Stimulated activated CD8-positive, alpha-beta memory T cell treated with anti-CD3 and anti-CD28 coated beads, Interleukin-15, amount 100 ng/mL, for 1 hour (primary cell): ENCODE results near the gene IFT22.
"Not testable (repeated sequence)": the region's sequence is repeated elsewhere in the genome, so short reads cannot be mapped to it uniquely, and the experiment has no call there.

Experiments used
- DNase-seq: peaks from one replicate; pipeline ENCODE4 v3.0.0-alpha.2; 2020; ENCODE audit warnings: low read depth

IFT22 gene

DNA sequence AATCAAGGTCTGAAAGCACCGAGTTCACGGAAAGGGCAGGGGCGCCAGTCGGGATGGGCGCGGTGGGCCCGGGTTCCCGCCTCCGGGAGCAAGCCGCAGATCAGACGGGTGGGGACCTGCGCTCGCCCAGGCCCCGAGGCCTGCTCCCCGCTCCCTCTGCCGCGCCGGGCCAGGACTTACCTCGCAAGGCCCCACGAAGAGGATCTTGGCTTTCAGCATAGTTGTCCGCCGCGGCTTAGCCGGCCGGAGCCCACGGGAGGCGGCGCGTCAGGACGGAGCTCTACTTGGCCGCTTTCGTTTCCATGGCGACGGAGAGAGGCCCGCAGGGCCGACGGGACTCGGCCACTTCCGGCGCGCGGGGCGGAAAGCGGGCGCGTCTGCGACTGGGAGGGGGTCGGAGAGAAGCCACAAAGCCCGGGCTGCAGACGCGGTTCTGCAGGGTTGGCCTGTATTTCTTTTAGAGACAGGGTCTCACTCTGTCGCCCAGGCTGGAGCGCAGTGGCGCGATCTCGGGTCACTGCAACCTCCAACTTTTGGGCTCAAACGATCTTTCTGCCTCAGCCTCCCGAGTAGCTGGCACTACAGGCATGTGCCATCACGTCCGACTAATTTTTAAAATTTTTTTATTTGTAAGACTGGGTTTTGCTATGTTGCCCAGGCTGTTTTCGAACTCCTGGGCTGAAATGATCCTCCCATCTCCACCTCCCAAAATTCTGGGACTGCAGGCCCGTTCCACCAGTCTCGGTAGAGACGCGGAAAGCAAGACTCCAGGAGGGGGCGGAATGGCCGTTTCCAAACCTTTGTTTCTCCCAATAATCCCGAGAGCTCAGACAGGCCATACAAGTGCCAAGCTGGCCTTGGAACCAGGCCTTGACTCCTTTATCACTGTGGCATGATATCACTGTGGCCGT lies at the start of gene IFT22:
IFT22 (minus strand) TSS at position 322 of the 911 bp plus-strand sequence; CDS start at position 219, 103 bp downstream.
- peak; percentile 68 for DNase-seq

DNA sequence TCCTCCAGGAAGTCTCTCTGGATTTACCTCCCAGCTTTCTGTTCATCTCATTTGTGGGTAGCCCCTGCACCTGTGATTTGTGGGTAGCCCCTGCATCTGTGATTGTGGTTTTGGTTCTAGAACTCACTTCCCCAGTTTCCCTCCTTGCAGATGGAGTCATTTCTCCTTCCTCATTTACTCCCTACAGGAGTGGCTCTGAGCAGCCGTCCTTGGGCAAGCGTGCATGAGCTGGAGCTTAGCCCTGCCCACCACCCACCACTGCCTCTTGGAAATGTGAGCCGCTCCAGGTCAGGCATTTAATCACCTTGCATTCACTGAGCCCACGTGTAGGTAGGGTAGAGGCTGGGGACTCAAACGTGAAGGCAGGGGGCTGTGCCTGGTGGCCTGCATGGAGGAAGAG lies 49.2 kb upstream of the IFT22 start:
- no peak for DNase-seq

DNA sequence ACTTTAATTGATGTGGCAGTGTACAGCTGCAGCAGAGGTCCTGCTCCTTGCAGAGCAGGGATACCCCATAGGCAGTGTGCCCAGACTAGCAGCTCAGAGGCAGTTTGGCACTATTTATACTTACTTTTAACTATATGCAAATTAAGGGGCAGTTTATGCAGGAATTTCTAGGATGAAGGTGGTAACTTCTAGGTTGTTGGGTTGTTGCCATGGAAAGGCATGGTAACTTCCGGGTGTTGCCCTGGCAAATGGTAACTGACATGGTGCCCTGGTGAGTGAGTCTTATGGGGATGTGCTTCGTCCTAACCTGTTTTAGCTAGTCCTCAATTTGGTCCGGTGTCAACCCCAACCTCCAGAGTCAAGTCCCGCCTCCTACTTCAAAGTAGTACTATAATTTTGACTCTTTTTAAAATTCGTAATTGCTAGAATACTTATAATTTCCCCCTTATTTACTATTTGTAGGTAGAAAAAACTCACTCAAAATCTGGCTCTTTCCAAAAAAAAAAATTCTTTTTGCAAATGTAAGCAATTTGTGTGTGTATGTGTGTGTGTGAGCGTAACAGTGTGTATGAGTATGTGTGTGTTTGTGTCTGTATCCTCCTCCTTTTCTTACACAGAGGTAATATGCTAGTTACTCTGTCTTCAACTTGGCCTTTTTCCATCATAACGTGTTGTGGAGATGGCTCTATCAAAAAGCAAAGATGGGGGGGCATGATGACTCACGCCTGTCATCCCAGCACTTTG lies 47.0 kb upstream of the IFT22 start:
- DNase-seq = no peak

DNA sequence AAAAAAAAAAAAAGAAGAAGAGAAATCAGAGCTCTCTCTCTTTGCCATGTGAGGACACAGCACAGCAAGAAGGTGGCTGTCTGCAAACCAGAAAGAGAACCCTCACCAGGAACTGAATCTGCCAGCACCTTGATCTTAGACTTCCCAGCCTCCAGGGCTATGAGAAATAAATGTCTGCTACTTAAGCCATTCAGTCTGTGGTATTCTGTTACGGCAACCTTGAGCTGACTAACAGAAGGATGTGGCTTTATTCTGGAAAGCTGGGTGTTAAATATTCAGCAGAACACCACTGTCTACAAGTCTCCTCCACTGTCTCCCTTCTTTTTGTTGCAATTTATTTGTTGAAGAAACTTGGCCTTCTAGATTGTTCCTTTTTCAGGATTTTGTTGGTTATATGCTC lies 46.1 kb upstream of the IFT22 start:
- no peak for DNase-seq

DNA sequence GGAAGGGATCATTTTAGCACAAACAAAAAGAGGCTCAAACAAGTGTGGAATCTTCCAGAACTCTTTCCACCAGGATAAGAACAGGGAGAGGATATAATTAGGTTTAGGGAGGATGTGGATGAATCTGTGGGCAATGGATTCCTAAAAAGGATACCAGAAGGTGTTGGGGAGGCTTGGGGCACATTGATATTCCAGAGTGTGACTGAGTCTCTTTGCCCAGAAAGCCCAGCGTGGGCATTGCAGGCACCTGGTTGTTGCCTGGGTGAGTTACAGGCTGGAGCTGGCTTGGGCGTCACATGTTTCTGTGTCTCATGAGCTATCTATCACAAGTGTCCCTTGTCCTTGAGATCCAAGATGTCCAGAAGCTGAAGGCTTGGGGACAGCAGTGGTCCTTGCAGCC lies 44.3 kb upstream of the IFT22 start:
- no peak for DNase-seq

DNA sequence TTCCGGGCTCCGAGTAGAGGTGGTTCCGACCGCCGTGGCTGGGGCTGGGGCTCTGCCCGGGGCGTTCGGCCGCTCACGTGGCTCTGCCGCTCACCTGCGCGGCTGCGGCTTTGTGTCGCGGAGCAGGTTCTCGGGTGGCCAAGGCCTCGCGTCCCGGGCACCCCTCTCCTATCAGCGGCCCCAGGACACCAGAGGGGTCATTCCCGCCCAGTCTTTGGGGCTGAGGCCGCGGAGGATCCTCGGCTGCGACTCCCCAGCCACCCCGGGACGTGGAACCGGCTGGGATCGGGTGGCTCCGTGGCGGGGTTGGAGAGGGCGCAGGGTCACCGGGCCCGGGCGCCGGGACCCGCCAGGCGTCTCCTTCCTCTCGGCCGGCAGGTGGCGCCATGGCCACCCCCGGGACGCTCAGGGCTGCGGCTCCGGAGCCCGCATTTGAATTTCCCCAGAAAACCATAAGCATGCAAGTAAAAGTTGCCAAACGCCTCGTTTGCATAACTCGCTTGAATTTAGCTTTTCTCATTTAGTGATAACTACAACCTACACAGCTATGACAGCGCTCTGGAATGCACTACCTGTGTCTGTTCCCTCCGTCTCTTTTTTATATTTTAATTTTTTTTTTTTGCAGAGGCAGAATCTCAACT lies 42.2 kb upstream of the IFT22 start:
- DNase-seq = peak; percentile 35

DNA sequence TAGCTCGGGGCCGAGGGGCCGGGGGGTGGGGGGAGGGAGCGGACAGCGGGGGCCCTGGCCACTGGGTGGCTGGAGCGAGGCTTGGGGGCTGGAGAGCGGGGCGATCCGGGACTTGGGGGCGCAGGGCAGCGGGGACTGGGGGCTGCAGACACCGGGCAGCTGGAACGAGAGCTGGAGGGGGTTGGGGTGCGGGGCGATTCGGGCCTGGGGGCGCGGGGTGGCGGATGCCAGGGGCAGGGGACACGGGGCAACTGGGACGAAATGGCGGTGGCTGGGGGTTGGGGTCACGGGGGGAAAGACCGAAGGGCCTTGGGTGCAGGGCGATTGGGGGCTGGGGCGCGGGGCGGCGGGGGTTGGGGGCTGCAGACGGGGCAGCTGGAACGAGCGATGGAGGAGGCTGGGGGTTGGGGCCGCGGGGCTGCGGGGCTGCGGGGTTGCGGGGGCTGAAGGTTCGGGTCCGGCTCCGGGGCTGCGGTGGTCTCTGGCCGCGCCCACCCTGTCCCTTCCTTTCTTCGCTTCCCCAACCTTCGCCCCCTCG lies 41.7 kb upstream of the IFT22 start:
- no peak for DNase-seq

DNA sequence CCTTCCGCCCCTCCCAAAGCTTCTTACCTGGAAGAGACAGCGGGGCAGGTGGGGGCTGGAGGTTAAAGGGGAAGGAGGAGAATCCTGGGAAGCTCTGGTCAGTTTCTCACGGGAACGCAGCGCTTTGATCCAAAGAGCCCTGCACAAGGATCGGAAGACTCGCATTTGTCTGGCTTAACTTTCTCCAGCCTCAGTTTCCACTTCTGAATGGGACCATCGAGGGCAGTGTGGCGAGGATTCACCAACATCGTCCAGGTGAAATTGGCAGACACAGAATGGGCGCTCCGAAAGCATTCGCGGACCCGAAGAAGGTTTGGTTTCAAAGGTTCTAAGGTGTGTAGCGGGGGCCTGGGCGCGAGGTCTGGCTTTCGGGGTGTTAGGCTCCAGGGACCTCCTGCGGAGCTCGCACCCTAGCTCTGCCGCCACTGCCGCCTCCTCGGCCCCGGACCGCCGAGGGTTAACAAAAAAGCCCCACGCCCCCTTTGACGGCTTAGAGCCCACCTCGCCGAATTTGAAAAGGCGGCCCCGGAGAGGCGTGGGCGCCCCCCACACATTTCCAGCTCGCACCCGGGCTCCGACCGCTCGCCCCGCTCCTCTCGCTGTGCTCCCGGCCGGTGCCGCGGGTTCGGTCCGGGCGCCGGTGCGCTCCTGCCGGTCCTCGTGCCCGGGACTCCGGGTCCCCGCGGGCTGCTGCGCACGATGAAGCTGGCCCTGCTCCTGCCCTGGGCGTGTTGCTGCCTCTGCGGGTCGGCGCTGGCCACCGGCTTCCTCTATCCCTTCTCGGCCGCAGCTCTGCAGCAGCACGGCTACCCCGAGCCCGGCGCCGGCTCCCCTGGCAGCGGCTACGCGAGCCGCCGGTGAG lies 41.0 kb upstream of the IFT22 start, which contains the start of gene COL26A1:
COL26A1 (plus strand) TSS at position 542 of the 862 bp plus-strand sequence; CDS start at position 700, 158 bp downstream.
- no peak for DNase-seq

DNA sequence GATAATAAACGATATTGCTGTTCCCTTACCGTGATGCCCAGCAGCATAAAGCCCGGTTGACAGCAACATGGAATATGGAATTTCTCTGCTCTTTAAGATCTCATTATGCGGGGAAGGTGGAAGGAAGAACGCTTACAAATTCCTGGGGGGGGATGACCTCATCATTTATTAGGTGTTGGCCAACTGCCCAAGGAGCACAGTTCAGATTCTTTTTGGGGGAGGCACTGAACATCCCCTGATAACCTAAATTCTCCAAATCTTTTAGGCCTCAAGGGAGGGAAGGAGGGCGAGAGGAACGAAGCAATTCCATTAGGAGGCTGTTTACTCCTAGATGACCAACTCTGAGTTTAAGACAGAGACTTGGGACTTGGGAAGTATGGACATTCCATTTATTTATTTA lies 35.8 kb upstream of the IFT22 start:
- DNase-seq = no peak

DNA sequence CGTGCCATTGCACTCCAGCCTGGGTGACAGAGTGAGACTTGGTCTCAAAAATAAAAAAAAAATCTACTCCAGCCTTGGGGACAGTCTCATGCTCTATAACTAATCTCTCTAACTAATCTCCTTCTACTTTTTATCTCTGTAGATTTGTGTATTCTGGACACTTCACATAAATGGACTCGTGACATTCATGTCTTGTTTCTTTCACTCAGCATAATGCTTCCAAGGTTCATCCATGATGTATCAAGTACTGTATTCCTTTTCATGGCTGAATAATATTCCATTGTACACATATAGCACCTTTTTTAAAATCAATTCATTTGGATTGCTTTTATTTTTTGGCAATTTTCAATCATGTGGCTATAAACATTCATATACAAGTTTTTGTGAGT lies 31.3 kb upstream of the IFT22 start:
- no peak for DNase-seq

DNA sequence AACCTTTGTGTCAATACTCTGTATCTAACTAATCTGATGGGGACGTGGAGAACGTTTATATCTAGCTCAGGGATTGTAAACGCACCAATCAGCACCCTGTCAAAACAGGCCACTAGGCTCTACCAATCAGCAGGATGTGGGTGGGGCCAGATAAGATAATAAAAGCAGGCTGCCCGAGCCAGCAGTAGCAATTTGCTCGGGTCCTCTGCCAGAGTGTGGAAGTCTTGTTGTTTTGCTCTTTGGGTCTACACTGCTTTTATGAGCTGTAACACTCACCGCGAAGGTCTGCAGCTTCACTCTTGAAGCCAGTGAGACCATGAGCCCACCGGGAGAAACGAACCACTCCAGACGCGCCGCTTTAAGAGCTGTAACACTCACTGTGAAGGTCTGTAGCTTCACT lies 27.7 kb upstream of the IFT22 start:
- DNase-seq = not testable (repeated sequence)

DNA sequence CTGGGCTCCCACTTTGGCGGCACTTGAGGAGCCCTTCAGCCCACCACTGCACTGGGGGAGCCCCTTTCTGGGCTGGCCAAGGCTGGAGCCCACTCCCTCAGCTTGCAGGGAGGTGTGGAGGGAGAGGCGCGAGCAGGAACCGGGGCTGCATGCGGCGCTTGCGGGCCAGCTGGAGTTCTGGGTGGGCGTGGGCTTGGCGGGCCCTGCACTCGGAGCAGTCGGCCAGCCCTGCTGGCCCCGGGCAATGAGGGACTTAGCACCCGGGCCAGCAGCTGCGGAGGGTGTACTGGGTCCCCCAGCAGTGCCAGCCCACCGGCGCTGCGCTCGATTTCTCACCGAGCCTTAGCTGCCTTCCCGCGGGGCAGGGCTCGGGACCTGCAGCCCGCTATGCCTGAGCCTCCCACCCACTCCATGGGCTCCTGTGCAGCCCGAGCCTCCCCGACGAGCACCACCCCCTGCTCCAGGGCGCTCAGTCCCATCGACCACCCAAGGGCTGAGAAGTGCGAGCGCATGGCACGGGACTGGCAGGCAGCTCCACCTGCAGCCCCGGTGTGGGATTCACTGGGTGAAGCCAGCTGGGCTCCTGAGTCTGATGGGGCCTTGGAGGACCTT lies 26.9 kb upstream of the IFT22 start:
- not testable (repeated sequence) for DNase-seq

DNA sequence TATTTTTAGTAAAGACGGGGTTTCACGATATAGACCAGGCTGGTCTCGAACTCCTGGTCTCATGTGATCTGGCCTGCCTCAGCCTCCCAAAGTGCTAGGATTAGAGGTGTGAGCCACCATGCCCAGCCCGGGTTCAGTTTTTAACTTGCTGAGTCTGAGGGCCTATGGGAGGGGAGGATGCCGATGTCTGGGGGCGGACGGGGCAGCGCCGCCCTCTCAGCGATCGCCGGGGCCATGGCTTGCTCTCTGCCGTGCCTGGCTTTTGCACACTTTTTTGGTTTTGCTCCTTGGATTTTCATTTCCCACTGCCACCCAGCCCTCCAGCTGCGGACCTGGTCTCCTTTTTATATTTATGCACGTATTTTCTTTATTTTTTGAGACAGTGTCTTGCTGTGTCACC lies 25.9 kb upstream of the IFT22 start:
- DNase-seq = no peak

DNA sequence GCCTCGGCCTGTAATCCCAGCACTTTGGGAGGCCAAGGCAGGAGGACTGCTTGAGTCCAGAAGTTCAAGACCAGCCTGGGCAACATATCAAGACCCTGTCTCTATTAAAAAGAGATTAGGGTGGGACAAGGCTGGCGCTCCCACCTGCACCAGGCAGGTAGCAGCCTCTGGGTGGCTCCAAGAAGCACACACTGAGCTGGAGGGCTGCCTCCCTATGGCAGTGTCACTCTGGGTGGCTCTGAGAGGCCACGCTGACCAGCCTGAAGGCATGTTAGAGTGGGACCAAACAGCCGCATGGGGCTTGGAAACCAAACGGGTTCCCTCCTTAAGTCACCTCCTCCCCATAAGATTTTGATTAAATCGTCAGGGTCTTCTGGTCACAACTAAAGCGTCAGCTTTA lies 21.3 kb upstream of the IFT22 start:
- no peak for DNase-seq

DNA sequence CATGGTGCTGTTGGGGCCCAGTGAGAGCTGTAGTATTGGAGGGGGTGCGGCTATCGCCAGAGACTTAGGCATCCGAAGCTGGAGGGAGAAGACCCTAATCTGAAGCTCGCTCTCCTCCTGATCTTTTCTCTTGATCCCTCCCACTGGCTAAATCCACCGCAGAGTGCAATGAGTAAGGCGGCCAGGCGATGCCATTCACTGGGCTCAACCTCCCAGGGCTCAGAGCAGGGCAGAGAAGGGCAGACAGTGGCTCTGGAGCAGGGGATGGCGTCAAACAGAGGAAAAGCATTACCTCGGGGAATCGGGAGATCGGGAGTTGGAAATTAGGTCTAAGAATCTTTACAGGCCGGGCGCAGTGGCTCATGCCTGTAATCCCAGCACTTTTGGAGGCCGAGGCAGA lies 18.8 kb upstream of the IFT22 start:
- DNase-seq = no peak

DNA sequence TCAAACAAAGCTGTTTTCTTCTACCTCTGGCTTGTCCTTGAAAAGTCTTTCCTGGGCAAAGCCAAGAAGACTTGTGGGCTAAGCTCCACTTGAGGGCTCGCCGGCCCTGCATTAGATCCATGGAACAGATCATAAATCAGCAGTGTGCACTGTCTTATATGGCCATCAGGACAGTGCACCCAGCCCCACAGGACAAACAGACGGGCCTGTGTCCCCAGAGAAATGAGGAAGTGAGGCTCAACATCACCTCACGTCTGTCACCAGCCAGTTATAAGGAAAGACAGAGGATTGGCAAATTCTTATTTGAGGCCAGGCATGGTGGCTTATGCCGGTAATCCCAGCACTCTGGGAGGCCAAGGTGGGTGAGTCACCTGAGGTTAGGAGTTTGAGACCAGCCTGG lies 12.3 kb upstream of the IFT22 start:
- DNase-seq = no peak

DNA sequence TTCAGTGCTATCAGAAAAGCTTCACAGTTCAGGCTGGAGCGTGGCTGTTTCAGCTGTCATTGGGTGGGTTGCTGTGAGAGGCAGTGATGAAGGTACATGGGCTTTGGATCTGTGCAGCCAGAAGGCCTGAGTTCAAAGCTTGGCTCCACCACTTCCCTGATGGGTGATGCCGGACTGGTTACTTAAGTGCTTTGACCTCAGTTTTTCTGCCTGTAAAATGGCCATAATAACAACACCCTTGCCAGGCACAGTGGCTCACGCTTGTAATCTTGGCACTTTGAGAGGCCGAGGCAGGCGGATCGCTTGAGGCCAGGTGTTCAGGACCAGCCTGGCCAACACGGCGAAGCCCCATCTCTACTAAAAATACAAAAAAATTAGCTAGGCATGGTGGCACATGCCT lies 10.4 kb upstream of the IFT22 start:
- DNase-seq = no peak

DNA sequence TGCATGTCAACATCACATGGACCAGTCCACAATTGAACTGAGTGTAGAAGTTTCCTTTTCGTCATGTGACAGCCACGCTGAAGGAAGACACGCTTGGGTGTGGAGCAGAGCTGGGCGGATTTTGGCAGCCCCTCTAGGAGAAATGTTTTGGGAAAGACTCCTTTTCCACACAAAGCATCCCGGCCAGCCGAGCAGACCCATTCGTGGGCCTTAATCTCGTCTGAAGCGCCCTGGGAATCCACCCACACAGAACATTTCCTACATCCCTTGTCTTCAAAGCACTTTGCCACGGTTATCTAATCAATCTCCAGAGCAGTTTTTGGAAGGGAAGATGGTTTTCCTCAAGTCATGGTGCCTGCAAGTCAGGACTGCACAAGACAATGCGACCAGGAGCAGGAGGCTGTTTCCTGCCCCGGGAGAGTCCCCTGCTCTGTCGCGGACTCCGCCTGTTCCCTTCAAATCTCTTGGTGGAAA lies 8.4 kb upstream of the IFT22 start:
- DNase-seq = no peak

DNA sequence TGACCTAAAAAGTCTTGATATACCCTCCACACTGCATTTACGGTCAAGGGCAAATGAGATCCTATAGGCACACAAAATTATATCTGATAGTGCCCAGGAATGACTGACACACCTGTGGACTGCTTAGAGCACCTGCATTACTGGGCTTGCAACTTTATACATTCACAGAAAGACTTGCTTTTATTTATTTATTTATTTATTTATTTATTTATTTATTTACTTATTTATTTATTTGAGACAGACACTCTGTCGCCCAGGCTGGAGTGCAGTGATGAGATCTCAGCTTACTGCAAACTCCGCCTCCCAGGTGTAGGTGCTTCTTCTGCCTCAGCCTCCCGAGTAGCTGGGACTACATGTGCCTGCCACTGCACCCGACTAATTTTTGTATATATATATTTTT lies 6.5 kb upstream of the IFT22 start:
- DNase-seq = no peak

DNA sequence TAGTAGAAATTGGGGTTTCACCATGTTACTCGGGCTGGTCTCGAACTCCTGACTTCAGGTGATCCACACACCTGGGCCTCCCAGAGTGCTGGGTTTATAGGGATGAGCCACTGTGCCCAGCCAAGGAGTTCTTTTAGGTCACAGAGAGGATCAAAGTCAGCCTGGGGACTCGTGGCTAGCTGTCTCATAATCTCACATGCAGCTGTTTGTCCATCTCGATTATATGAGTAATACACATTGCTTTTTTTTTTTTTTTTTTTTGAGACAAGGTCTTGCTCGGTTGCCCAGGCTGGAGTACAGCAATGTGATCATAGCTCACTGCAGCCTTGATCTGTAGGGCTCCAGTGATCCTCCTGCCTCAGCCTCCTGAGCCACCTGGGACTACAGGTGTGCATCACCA lies 2.2 kb downstream of the IFT22 start:
- DNase-seq = no peak

DNA sequence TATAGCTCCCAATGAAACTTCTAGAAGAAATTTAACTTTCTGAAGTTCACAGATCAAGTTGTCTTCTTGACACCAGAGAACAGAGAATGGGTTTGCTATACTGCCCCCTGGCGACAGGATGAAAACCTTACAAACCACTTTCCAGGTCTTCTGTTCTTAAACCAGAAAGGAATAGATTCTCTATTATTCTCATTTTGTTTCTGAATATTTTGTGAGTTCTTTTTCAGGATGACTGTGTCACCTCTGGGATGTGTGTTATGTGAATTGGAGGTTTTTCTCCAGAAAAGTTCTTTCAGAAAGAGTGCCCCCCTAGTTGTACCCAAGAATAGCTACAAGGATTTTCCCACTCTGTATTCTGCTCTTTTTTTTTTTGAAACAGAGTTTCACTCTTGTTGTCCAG lies 6.3 kb downstream of the IFT22 start:
- peak; percentile 34 for DNase-seq
